ENCODE results near the gene BANF1. TPM values are rescaled to one million over a fixed set of nuclear protein-coding genes. Genes with fewer than 3 reads are reported as not detected.

Gene BANF1
- polyA plus RNA-seq, 3 donors from 2014 or later: 212 to 366 (median 295) TPM

GRCh38 chr11:65968600-65969482, 33.5 kb upstream of the BANF1 start:
- H3K27ac Mint-ChIP-seq: peak overlapping the region in 1 of 6 donors; percentile 21
- no peak overlapping the region for H3K4me3 Mint-ChIP-seq
- peaks cover 0 to 4% (median 4%) of the 10 kb centered on the region in 3 donors for H3K27me3 Mint-ChIP-seq (ENCODE audit: low read depth in 3 of 3)
- DNase-seq: no peak
- peaks cover 22 to 44% (median 27%) of the 10 kb centered on the region in 3 donors for H3K36me3 Mint-ChIP-seq
- no peaks in the 10 kb centered on the region for H3K9me3 Mint-ChIP-seq
- peaks cover 11 to 31% of the 10 kb centered on the region in 2 donors for H3K4me1 Mint-ChIP-seq

GRCh38 chr11:65972116-65972515, 30.2 kb upstream of the BANF1 start:
- H3K27me3 Mint-ChIP-seq (ENCODE audit: low read depth in 3 of 3): peaks cover under 1 to 4% (median 4%) of the 10 kb centered on the region in 3 donors
- H3K4me1 Mint-ChIP-seq: peaks cover 25 to 42% of the 10 kb centered on the region in 2 donors
- no peaks in the 10 kb centered on the region for H3K9me3 Mint-ChIP-seq
- no peak for DNase-seq
- H3K36me3 Mint-ChIP-seq: peaks cover 25 to 37% (median 28%) of the 10 kb centered on the region in 3 donors
- H3K27ac Mint-ChIP-seq: peak overlapping the region in 4 of 6 donors; percentile 6 to 45 (median 26)
- no peak overlapping the region for H3K4me3 Mint-ChIP-seq

DNA sequence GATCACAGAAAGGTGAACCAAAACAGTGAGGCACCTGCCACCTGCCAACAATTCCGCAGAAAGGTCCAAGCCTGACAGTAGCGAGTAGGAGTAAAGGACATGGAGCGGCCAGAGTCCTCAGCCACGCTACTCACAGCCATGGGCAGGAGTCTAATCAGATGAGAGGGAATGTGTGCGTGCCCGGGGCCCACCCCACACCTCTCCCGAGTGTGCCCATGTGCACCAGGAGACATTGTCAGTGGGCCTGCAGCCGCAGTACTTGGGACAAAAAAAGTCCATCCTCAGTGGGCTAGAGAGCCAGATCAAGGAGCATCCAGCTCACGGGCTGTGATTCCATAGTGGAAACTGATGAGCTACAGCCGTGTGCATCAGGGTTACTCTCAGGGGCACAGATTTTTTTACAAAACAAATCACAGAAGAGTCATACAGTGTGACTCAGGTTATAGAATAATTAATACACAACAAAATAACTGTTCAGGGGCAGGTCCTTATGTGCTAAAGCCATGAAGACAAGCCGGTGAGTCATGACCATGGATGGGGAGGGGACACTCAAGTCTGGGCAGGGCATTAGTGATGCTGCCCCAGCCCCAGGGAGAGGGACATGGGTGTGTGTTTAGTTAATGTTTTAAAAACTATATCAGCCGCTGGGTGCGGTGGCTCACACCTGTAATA, 28.7 kb upstream of the BANF1 start:
- DNase-seq: no peak
- Mint-ChIP-seq H3K9me3 (no peaks in the 10 kb centered on the region), H3K27ac (peak overlapping the region in 2 of 6 donors; percentile 31 to 41), H3K36me3 (peaks cover 18 to 29% (median 22%) of the 10 kb centered on the region in 3 donors), H3K27me3 (ENCODE audit: low read depth in 3 of 3) (peaks cover 3 to 4% (median 4%) of the 10 kb centered on the region in 3 donors), H3K4me3 (no peak overlapping the region), H3K4me1 (peaks cover 25 to 38% of the 10 kb centered on the region in 2 donors)

- no peak for DNase-seq
- H3K36me3 Mint-ChIP-seq: peaks cover 13 to 29% (median 14%) of the 10 kb centered on the region in 3 donors
- H3K9me3 Mint-ChIP-seq: no peaks in the 10 kb centered on the region
- peaks cover 2 to 10% (median 3%) of the 10 kb centered on the region in 3 donors for H3K27me3 Mint-ChIP-seq (ENCODE audit: low read depth in 3 of 3)
- H3K4me3 Mint-ChIP-seq: peak overlapping the region in 2 of 5 donors; percentile 21 to 42
- H3K4me1 Mint-ChIP-seq: peaks cover 22 to 33% of the 10 kb centered on the region in 2 donors
- H3K27ac Mint-ChIP-seq: peak overlapping the region in 4 of 6 donors; percentile 33 to 61 (median 52)
These were observed 26.5 kb upstream of the BANF1 start for GRCh38 chr11:65975771-65976170.

DNA sequence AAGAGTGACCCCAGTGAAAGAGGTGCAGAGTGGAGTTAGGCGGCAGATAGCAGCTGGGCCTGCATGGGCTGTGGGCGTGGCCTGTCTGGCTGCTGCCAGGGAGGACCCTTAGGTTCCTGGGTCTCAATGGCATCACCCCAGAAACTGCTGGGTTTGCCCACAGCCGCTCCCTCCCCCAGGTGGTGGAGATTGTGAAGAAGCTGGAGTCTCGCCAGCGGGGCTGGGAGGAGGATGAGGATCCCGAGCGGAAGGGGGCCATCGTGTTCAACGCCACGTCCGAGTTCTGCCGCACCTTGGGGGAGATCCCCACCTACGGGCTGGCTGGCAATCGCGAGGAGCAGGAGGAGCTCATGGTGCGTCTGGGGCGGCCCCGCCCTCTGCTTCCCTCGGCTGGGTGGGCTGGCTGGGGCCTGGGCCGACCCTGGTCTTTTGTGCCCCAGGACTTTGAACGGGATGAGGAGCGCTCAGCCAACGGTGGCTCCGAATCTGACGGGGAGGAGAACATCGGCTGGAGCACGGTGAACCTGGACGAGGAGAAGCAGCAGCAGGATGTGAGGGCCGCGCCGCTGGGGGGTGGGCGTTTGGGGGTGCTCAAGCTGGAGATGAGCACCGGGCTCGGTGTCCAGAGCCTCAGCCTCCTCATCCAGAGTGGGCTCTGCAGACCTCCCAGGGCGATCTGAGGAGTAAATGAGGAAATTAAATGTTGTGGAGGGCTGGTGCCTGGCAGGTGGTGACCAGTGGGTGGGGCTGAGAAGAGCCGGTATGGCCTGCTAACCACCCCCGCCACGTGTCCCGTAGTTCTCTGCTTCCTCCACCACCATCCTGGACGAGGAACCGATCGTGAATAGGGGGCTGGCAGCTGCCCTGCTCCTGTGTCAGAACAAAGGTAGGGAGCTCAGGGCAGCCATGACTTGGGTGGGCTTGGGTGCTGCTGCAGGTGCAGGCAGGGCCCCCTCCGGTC, 25.8 kb upstream of the BANF1 start:
- no peaks in the 10 kb centered on the region for H3K9me3 Mint-ChIP-seq
- H3K36me3 Mint-ChIP-seq: peaks cover 13 to 29% (median 14%) of the 10 kb centered on the region in 3 donors
- H3K4me1 Mint-ChIP-seq: peaks cover 22 to 33% of the 10 kb centered on the region in 2 donors
- peak overlapping the region in 3 of 5 donors; percentile 38 to 56 (median 42) for H3K4me3 Mint-ChIP-seq
- peak in 1 of 3 donors; percentile 27 for DNase-seq
- peaks cover 2 to 10% (median 5%) of the 10 kb centered on the region in 3 donors for H3K27me3 Mint-ChIP-seq (ENCODE audit: low read depth in 3 of 3)
- peak overlapping the region in 4 of 6 donors; percentile 33 to 61 (median 52) for H3K27ac Mint-ChIP-seq

- Mint-ChIP-seq H3K27ac (no peak overlapping the region), H3K9me3 (no peaks in the 10 kb centered on the region), H3K27me3 (ENCODE audit: low read depth in 3 of 3) (peaks cover 2 to 7% (median 5%) of the 10 kb centered on the region in 3 donors), H3K4me1 (peaks cover 20 to 33% of the 10 kb centered on the region in 2 donors), H3K4me3 (no peak overlapping the region), H3K36me3 (peaks cover 10 to 22% (median 14%) of the 10 kb centered on the region in 3 donors)
- DNase-seq: no peak
These were observed 24.5 kb upstream of the BANF1 start for GRCh38 chr11:65977621-65978390.

DNA sequence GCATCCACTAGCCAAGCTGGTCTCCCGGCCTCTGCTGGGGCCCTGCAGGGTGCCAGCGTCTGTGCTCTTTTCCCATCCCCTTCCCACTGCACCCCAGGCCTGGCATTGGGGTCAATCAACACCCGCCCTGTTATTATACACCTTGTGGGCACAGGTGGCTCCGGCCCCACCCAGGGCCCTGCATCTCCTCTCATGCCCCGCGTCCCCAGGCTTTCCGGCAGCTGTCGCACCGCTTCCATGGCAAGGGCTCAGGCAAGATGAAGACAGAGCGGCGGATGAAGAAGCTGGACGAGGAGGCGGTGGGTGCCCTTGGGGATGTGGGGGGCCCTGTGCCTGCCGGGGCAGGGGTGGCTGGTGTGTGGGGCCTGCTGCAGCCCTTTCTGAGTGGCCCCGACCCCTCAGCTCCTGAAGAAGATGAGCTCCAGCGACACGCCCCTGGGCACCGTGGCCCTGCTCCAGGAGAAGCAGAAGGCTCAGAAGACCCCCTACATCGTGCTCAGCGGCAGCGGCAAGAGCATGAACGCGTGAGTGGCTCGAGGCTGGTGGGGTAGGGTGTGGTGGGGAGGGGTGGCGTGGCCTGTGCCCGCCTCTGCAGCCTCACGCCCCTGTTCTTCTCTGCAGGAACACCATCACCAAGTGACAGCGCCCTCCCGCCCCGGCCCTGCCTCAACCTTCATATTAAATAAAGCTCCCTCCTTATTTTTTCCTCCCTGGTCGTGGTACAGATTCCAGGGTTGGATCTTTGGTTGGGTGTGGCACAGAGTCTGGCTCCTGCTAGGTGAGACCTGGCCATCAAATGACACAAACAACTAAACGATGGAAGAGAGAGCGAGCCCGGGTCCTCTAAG, 23.7 kb upstream of the BANF1 start:
- H3K4me3 Mint-ChIP-seq: no peak overlapping the region
- H3K4me1 Mint-ChIP-seq: peaks cover 18 to 24% of the 10 kb centered on the region in 2 donors
- H3K27me3 Mint-ChIP-seq (ENCODE audit: low read depth in 3 of 3): peaks cover 2 to 7% (median 5%) of the 10 kb centered on the region in 3 donors
- no peaks in the 10 kb centered on the region for H3K9me3 Mint-ChIP-seq
- DNase-seq: no peak
- peaks cover 5 to 15% (median 9%) of the 10 kb centered on the region in 3 donors for H3K36me3 Mint-ChIP-seq
- no peak overlapping the region for H3K27ac Mint-ChIP-seq

- H3K27me3 Mint-ChIP-seq (ENCODE audit: low read depth in 3 of 3): peaks cover 2 to 7% (median 5%) of the 10 kb centered on the region in 3 donors
- H3K4me1 Mint-ChIP-seq: peaks cover 17 to 23% of the 10 kb centered on the region in 2 donors
- peaks cover 5 to 13% (median 6%) of the 10 kb centered on the region in 3 donors for H3K36me3 Mint-ChIP-seq
- peak overlapping the region in 2 of 6 donors; percentile 20 to 39 for H3K27ac Mint-ChIP-seq
- no peak overlapping the region for H3K4me3 Mint-ChIP-seq
- no peak for DNase-seq
- H3K9me3 Mint-ChIP-seq: no peaks in the 10 kb centered on the region
These were observed 23.0 kb upstream of the BANF1 start for GRCh38 chr11:65979261-65979759.

DNA sequence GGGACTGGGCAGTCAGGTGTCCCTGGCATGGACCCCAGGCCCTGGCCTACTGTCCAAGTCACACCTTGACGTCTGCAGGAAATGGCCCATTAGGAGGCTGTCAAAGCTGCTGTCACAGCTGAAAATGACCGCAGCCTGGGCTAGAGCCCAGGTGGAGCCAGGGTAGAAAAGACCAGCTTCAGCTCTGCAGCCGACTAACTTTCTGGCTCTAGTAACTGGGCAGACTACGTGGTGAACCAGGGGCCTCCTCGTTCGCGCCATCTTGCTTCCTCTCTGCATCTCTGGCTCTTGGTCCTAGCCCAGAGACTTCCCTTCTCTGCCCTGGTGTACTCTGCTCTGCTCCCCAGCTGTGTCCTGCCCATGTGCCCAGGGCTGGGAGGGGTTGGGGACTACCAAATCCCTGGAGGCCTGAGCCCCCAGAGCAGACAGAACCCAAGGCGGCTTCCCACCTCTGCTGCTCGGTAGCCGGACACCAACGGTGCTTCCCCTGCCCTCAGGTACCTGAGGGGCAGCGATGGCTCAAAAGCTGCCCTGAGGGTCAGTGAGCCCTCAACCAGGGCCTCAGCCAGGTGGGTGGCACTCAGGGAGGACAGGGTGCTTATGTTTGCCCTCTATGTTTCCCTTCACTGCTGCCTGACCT, 21.1 kb upstream of the BANF1 start:
- peaks cover 0 to 6% (median 5%) of the 10 kb centered on the region in 3 donors for H3K27me3 Mint-ChIP-seq (ENCODE audit: low read depth in 3 of 3)
- peaks cover 8 to 11% of the 10 kb centered on the region in 2 donors for H3K4me1 Mint-ChIP-seq
- H3K4me3 Mint-ChIP-seq: no peak overlapping the region
- H3K36me3 Mint-ChIP-seq: peaks cover 0 to 6% (median 0%) of the 10 kb centered on the region in 3 donors
- H3K27ac Mint-ChIP-seq: no peak overlapping the region
- no peaks in the 10 kb centered on the region for H3K9me3 Mint-ChIP-seq
- no peak for DNase-seq

DNA sequence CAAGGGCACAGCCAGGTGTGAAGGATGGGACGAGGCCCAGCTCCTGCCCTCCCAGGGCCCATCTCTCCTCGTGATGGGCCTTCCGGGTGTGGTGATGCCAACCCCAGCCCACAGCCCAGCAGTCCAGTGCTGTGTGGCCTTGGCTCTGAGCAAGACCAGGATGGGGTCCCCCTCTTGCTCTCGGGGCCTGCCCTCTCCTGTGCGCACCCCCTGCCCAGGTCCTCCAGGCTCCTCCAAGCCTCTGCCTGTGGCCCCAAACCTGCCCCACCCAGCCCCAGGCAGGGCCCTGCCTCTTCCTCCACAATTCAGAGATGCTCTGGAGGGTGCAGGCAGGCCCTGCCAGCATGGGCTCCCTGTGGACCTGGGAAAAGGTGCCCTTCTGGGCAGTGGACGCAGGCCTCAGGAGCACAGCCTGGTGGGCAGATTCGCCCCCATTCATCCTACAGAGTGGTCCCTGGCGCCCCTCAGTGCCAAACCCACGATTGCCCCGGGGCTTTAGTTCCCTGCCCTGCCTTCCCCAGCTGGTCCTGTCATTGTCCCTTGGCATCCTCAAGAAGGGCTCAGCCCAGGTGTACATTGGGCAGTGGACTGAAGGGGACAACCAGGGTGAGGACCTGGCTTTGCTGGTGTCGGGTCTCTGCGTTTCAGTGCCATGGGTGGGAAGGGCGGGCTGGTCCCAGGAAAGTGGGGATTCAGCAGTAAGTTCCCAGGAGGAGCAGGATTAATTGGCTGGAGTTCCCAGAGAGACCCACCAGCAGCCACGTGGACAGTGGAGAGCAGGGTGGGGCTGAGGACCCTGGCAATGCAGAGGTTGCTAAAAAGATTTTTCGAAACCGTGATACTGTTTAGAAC, 20.1 kb upstream of the BANF1 start:
- H3K36me3 Mint-ChIP-seq: peaks cover 0 to 6% (median 0%) of the 10 kb centered on the region in 3 donors
- no peak for DNase-seq
- H3K27me3 Mint-ChIP-seq (ENCODE audit: low read depth in 3 of 3): peaks cover 0 to 6% (median 4%) of the 10 kb centered on the region in 3 donors
- H3K4me1 Mint-ChIP-seq: peaks cover 0 to 2% of the 10 kb centered on the region in 2 donors
- H3K4me3 Mint-ChIP-seq: no peak overlapping the region
- H3K9me3 Mint-ChIP-seq: no peaks in the 10 kb centered on the region
- no peak overlapping the region for H3K27ac Mint-ChIP-seq

All from immature natural killer cell (primary cell).